ENCODE results near the gene MASP2. TPM values are rescaled to one million over a fixed set of nuclear protein-coding genes. Genes with fewer than 3 reads are reported as not detected.

Gene MASP2
- total and polyA plus RNA-seq, 9 of the 15 experiments (the other 6 are each of a cell fraction or from before 2014, with no cell fraction given): 0.01 to 0.23 (median 0.06) TPM; not detected in 3

DNA sequence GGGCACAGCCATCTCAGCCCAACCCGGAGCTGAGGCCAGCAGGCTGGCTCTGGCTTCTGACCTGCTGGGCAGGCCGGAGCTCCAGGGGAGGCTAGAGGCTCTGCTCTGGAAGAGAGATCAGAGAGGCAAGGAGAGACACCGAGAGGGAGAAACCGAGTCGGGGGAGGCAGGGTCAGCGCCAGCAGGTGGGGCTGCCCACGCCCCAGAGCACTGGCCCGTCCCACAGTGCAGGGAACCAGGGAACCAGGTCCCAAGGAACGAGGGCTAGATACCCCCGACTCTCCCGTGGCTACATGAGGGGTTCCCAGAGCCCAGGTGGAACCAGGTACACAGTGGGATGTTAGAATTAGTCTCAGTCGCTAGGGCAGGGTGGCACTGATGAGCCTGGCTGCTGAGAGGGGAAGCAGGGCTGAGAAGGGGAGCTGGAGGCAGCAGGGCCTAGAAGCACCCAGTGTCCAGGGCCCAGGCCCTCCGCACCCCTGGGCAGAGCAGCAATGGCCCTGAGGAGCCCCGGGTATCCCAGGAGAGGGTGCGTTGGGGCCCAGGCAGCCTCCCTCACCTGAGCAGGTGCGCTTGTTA lies 2.1 kb downstream of the MASP2 start:
- Histone ChIP-seq H3K36me3 (ENCODE audit: control insufficient read depth, insufficient read depth, low read length) (no peaks in the 10 kb centered on the region), H3K27ac (ENCODE audit: extremely low read depth, low read depth, low read length) (no peak overlapping the region), H4K20me1 (replicated peaks; ENCODE audit: control insufficient read depth, insufficient read depth, low read length) (no peaks in the 10 kb centered on the region), H3K4me1 (replicated peaks in 1 of 2; ENCODE audit: control insufficient read depth in 2 of 2, insufficient read depth in 2 of 2, low read length in 2 of 2) (peaks cover 0 to 26% of the 10 kb centered on the region in 2 experiments; a peak in 2 of 5 replicates), H3K27me3 (ENCODE audit: control insufficient read depth in 2 of 2, insufficient read depth in 2 of 2, low read length in 2 of 2) (peaks cover 0 to 5% of the 10 kb centered on the region in 2 experiments; a peak in 1 of 5 replicates), H3K9me1 (ENCODE audit: control insufficient read depth, insufficient read depth, low read length) (no peaks in the 10 kb centered on the region), H3K4me3 (no peak overlapping the region), H2AFZ (ENCODE audit: low read depth, low read length) (no peak overlapping the region), H3K9me3 (replicated peaks; ENCODE audit: control insufficient read depth, insufficient read depth, low read depth, low read length) (no peaks in the 10 kb centered on the region), H3K4me2 (ENCODE audit: insufficient read depth, low read length) (no peak overlapping the region), H3K9ac (ENCODE audit: insufficient read depth in 1 of 2, low read depth in 2 of 2, low read length in 2 of 2) (peak overlapping the region in 1 of 2 experiments; percentile 68; a peak in 1 of 4 replicates), H3K79me2 (ENCODE audit: control insufficient read depth, insufficient read depth, low read length) (no peaks in the 10 kb centered on the region)
- ChIA-PET CTCF (ENCODE audit: low intra/inter-chr PET ratio) (no interaction called here), POLR2A (interaction anchor here (0.6 kb wide), 1 partner anchor 649 kb away, joined by 3 read pairs; no protein-coding TSS in a partner anchor)
- DNase-seq (ENCODE audit: extremely low read depth in 1 of 4, low spot score in 3 of 4) (no peak), FAIRE-seq (no peak), ATAC-seq (peak; percentile 9)
- BruUV-seq (replicated peaks): no TSS peak
- 18% methylated on average over 16 of the region's 16 CpGs for WGBS (ENCODE audit: insufficient coverage, low coverage, missing lambda C conversion rate)
- in situ Hi-C loops (cut with MboI) (loop anchor here (5.0 kb wide), 1 partner anchor 672 kb away; no protein-coding TSS in a partner anchor), intact Hi-C loops (cut with micrococcal nuclease) (no loop called here)
- TF ChIP-seq ATF6 (CRISPR knock-in tag; IDR thresholded peaks at IDR 0.05): no peak
- no peak for TF ChIP-seq KAT7 (CRISPR knock-in tag; IDR thresholded peaks at IDR 0.05; ENCODE audit: borderline replicate concordance)
- TF ChIP-seq SP2 (IDR thresholded peaks at IDR 0.05; ENCODE audit: extremely low read depth, low read depth, low read length, poor library complexity, severe bottlenecking): no peak
- no peak for TF ChIP-seq CHCHD3 (CRISPR knock-in tag; IDR thresholded peaks at IDR 0.05)
- TF ChIP-seq GTF2F1 (IDR thresholded peaks at IDR 0.05; ENCODE audit: low read depth, low read length): no peak
- TF ChIP-seq GTF2A2 (tag; IDR thresholded peaks at IDR 0.05): no peak
- TF ChIP-seq, protein P1, sequence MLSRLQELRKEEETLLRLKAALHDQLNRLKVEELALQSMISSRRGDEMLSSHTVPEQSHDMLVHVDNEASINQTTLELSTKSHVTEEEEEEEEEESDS (CRISPR knock-in tag; IDR thresholded peaks at IDR 0.05): no peak
- no peak for TF ChIP-seq FOSL1 (tag; conservative IDR thresholded peaks at IDR 0.05)
- no peak for TF ChIP-seq MITF (IDR thresholded peaks at IDR 0.05)
- no peak for TF ChIP-seq ZNF586 (CRISPR knock-in tag; conservative IDR thresholded peaks at IDR 0.05)
- TF ChIP-seq NCOR1 (IDR thresholded peaks at IDR 0.05): no peak
- no peak for TF ChIP-seq ILK (tag; IDR thresholded peaks at IDR 0.05; ENCODE audit: borderline replicate concordance, low read depth)
- TF ChIP-seq ZC3H11A (IDR thresholded peaks at IDR 0.05; ENCODE audit: low read depth, low read length): no peak
- TF ChIP-seq RAD21 (CRISPR knock-in tag; conservative IDR thresholded peaks at IDR 0.05 in 1 of 2, IDR thresholded peaks at IDR 0.05 in 1 of 2): no peak
- no peak for TF ChIP-seq JUNB (CRISPR knock-in tag; conservative IDR thresholded peaks at IDR 0.05)
- no peak for TF ChIP-seq KHSRP (IDR thresholded peaks at IDR 0.05)
- TF ChIP-seq ZNF12 (CRISPR knock-in tag; IDR thresholded peaks at IDR 0.05): no peak
- no peak for TF ChIP-seq PHF21A (IDR thresholded peaks at IDR 0.05; ENCODE audit: borderline replicate concordance, low read depth)
- TF ChIP-seq ZNF764 (CRISPR knock-in tag; IDR thresholded peaks at IDR 0.05; ENCODE audit: low read depth): no peak
- no peak for TF ChIP-seq MTF1 (CRISPR knock-in tag; IDR thresholded peaks at IDR 0.05; ENCODE audit: borderline replicate concordance)
